Stimulated activated CD8-positive, alpha-beta memory T cell treated with anti-CD3 and anti-CD28 coated beads, Interleukin-4, amount 100 ng/mL, for 48 hours (primary cell): ENCODE results near the gene CLRN2.
"Not testable (repeated sequence)": the region's sequence is repeated elsewhere in the genome, so short reads cannot be mapped to it uniquely, and the experiment has no call there.

ENCODE experiments used
- DNase-seq: peaks from one replicate; pipeline ENCODE4 v3.0.0-alpha.2; 2020

Gene CLRN2

DNA sequence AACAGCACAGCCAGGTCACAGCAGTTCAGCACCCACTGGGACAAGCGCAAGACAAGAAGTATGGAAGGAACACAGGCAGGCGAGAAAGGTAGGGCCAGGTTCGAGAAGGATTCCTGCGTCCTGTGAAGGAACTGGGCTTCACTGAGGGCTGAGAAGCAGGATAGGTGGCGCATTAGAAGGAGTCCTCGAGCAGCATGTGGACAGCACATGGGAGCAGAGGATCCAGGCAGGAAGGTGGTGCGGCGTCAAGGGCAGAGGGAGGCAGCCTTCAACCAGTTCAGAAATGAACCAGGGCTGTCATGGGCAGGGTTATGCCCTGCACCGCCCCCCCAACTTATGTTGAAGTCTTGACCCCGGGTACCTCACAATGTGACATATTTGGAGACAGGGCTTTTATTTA is 31.3 kb downstream of the CLRN2 start:
- no peak for DNase-seq

- DNase-seq, result no peak
Observed at GRCh38 chr4:17546678-17547077, 31.7 kb downstream of the CLRN2 start.

GRCh38 chr4:17550549-17550948 is 35.6 kb downstream of the CLRN2 start:
- no peak for DNase-seq

DNA sequence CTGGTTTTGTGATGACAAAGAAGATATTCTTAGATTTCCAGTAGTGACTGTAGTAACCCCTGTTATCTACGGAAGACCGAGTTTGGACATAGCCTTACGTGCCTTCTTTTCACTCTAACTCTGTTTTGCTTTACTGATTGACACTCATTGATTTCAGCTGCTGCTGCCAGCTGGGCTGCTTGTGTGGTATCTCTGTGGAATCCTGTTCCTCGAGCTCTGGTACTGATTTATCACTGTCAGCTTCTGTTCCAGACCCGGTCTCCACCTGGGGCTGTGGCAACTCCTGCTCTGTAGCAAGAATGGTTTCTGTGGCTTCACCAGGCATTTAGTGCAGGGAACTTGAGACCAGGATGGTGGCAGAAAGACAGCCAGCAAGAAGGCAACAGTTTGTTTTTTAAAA is 37.5 kb downstream of the CLRN2 start:
- no peak for DNase-seq

- DNase-seq, result no peak
Observed at GRCh38 chr4:17554568-17554967, 39.6 kb downstream of the CLRN2 start.

- no peak for DNase-seq
Observed at GRCh38 chr4:17556498-17556897, 41.5 kb downstream of the CLRN2 start.

DNA sequence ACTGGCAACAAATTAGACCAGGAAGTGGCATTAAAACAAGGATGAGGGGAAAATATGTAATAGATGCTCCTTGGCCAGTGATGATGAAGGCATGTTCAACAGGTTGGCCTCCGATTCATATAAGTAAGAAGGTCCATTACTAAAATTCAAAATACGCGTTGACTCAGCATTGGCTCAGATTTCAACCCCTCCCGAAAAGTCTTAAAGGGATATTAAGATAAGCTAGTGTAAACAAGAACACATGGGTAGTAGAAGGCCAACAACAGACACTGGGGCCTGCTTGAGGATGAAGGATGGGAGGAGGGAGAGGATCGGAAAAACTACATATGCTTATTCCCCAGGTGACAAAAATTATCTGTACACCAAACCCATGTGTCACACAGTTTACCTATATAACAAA is 42.9 kb downstream of the CLRN2 start:
- no peak for DNase-seq

DNA sequence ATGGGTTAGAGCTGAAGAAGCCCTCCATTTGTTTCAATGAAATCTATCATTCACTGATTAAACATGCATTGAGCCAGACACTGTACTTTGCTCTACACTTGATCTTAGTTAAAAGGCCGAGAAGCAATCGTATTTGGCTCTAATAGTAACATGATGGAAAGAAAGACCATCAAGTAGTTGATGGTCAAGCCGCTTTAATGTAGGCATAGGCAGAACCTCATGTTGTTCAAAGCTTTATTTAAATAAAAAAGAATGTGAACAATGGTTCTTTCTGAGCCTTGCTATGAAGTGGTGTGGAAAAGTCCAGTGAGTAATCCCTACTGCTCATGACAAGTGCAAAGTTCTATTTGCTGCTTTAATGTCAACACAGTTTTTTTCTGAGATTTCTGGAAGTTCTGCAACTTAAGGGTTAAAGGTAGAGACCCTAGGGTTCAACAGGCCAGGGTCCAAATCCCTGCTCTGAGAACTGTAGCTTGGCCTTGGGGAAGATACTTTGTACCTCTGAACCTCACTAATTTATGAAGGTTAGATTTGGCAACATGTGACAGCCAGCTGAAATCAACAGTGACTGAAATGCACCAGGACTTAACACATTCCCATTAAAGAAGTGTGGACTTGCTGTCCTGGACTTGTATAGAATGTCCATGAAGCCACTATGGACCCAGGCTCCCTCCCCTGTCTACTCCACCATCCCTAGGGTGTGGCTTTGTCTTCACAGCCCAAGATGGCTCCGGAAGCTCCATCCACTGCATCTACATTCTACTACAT is 44.2 kb downstream of the CLRN2 start:
- DNase-seq, result no peak

GRCh38 chr4:17559709-17560048 is 44.7 kb downstream of the CLRN2 start:
- no peak for DNase-seq

GRCh38 chr4:17560065-17560673 is 45.2 kb downstream of the CLRN2 start:
- DNase-seq, result no peak

DNA sequence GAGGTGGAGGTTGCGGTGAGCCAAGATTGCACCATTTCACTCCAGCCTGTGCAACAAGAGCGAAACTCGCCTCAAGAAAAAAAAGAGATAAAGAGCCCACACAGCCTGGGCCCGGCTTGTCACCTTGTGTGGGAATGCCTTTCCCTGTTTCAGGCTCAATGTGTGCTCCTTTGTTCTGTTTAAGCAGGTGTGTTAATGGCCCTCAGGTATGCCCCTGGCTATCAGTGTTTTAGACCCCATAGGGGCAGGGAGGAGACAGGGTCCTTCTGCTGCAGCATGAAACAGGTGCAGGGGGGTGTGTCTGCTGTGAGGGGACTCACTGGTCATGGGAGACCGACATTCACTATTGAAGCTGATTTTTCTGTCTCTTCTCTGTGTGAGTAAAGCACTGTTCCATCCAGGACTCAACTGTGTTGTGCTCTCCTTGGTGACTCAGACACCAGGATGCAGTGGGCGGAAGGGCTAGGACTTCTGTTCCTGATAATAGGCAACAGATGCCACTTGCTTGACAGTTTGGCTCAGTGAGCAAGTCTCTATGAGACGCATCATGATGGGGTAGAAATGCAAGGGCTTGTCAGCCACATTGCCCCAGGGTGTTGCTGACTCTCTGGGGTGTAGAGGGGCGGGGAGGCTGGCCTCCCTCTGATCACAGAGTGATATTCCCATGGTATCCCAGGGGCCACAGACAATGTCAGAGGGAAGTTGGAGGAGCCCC is 46.4 kb downstream of the CLRN2 start:
- no peak for DNase-seq

DNA sequence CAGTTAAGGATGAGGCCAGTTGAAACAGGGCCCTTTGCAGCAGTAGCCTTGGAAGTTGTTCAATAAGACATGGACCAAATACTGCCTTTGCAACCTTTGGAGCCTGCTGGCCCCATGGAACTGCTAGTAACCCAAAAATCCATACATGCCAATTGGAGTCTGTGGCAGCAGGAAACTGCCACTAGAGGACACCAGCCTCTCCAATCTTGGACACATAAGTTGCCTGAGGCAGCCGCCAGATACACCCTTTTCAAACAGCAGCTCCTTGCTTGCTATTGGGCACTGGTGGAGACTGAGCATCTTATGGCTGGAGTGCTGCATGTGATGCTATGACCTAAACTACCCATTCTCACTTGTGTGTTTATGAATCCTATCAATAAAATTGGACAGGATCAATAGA is 47.2 kb downstream of the CLRN2 start:
- DNase-seq, result no peak

DNA sequence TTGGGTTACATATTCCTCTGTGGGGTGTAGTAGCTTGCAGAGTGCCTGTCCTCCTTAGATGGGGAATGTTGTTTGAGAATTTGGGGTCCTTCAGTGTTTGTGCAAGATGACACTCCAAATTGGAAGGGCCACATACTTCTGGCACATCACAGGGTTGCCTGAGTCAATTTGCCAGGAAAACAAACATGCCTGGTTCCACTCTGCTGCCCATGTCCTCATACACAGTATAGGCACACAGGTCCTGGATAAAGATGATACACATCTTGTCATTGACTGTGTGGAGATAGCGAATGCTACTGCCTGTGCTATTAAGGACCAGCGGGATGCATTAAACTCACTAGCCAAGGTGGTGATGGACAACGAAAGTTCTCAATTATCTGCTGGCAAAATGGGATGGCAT is 50.9 kb downstream of the CLRN2 start:
- DNase-seq, result no peak

GRCh38 chr4:17567271-17567670 is 52.3 kb downstream of the CLRN2 start:
- DNase-seq, result no peak

GRCh38 chr4:17574206-17574605 is 59.2 kb downstream of the CLRN2 start:
- no peak for DNase-seq

DNA sequence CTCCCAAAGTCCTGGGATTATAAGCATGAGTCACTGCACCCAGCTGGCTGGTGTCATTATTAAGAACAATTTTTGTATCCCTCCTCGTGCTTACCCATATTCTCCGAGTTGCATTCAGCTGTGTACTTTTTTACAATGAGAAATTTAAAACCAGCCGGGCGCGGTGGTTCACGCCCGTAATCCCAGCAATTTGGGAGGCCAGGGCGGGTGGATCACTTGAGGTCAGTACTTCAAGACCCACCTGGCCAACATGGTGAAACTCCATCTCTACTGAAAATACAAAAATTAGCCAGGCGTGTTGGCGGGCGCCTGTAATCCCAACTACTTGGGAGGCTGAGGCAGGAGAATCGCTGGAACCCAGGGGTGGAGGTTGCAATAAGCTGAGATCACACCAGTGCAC is 60.2 kb downstream of the CLRN2 start:
- DNase-seq, result not testable (repeated sequence)
